NOMO-1 treated with dmso at 0.1 percent for 144 hours (cell line): ENCODE results near the gene PCBP1.
"Not testable (repeated sequence)": the region's sequence is repeated elsewhere in the genome, so short reads cannot be mapped to it uniquely, and the experiment has no call there.

Experiments
- DNase-seq: peaks from one replicate; lab custom pipeline; 2025; ENCODE audit not compliant: unreplicated experiment; lab: John Stamatoyannopoulos, UW

The PCBP1 gene

GRCh38 chr2:70123051-70123828, 36.0 kb downstream of the PCBP1 start:
- no peak for DNase-seq

GRCh38 chr2:70123829-70124116, 36.5 kb downstream of the PCBP1 start:
- no peak for DNase-seq

- peak; percentile 31 for DNase-seq
These were observed 37.8 kb downstream of the PCBP1 start for GRCh38 chr2:70124983-70125480.

GRCh38 chr2:70125498-70125898, 38.2 kb downstream of the PCBP1 start:
- no peak for DNase-seq

GRCh38 chr2:70126413-70126812, 39.1 kb downstream of the PCBP1 start:
- DNase-seq, result no peak

- no peak for DNase-seq
These were observed 40.7 kb downstream of the PCBP1 start for GRCh38 chr2:70128005-70128404.

GRCh38 chr2:70131344-70132143, 44.3 kb downstream of the PCBP1 start:
- not testable (repeated sequence) for DNase-seq

- peak; percentile 18 for DNase-seq
These were observed 45.2 kb downstream of the PCBP1 start for GRCh38 chr2:70132244-70133126.

GRCh38 chr2:70133127-70133452, 45.8 kb downstream of the PCBP1 start:
- DNase-seq, result no peak

- no peak for DNase-seq
These were observed 46.4 kb downstream of the PCBP1 start for GRCh38 chr2:70133491-70134322.

- not testable (repeated sequence) for DNase-seq
These were observed 47.2 kb downstream of the PCBP1 start for GRCh38 chr2:70134323-70134983.
